ENCODE results near the gene ADRM1.

The ADRM1 gene

GRCh38 chr20:62322492-62323041 is 19.8 kb downstream of the ADRM1 start:
- no peak for TF ChIP-seq CTCF (IDR thresholded peaks at IDR 0.05; ENCODE audit: low read length, missing control alignments)
- DNase-seq (ENCODE audit: low read depth): no peak
- H3K4me3 ChIP-seq (replicated peaks; ENCODE audit: low read depth, low read length): no peak overlapping the region

- no peak overlapping the region for H3K4me3 ChIP-seq (replicated peaks; ENCODE audit: low read depth, low read length)
- DNase-seq (ENCODE audit: low read depth): no peak
- TF ChIP-seq CTCF (IDR thresholded peaks at IDR 0.05; ENCODE audit: low read length, missing control alignments): no peak
Observed at GRCh38 chr20:62323146-62323979, 20.6 kb downstream of the ADRM1 start.

GRCh38 chr20:62323980-62324906 is 21.4 kb downstream of the ADRM1 start:
- H3K4me3 ChIP-seq (replicated peaks; ENCODE audit: low read depth, low read length): no peak overlapping the region
- no peak for TF ChIP-seq CTCF (IDR thresholded peaks at IDR 0.05; ENCODE audit: low read length, missing control alignments)
- no peak for DNase-seq (ENCODE audit: low read depth)

GRCh38 chr20:62325172-62325905 is 22.5 kb downstream of the ADRM1 start:
- DNase-seq (ENCODE audit: low read depth): no peak
- no peak for TF ChIP-seq CTCF (IDR thresholded peaks at IDR 0.05; ENCODE audit: low read length, missing control alignments)
- no peak overlapping the region for H3K4me3 ChIP-seq (replicated peaks; ENCODE audit: low read depth, low read length)

GRCh38 chr20:62326559-62326958 is 23.8 kb downstream of the ADRM1 start:
- no peak for TF ChIP-seq CTCF (IDR thresholded peaks at IDR 0.05; ENCODE audit: low read length, missing control alignments)
- no peak for DNase-seq (ENCODE audit: low read depth)
- no peak overlapping the region for H3K4me3 ChIP-seq (replicated peaks; ENCODE audit: low read depth, low read length)

- no peak for TF ChIP-seq CTCF (IDR thresholded peaks at IDR 0.05; ENCODE audit: low read length, missing control alignments)
- DNase-seq (ENCODE audit: low read depth): no peak
- H3K4me3 ChIP-seq (replicated peaks; ENCODE audit: low read depth, low read length): no peak overlapping the region
Observed at GRCh38 chr20:62326959-62327725, 24.3 kb downstream of the ADRM1 start.
